Neural progenitor cell (in vitro differentiated cells): ENCODE data around the gene CDK5RAP2.

Experiments used
- CTCF ChIP-seq: fragments of 200-600 bp; sonication (generic); IDR thresholded peaks from 2 replicates; pipeline ENCODE4 v1.5.1; 2017; ENCODE audit warnings: antibody characterized with exemption, mild to moderate bottlenecking
- EZH2 ChIP-seq: fragments of 200-600 bp; sonication (generic); IDR thresholded peaks from 2 replicates; pipeline ENCODE4 v1.6.1; 2017; ENCODE audit warnings: antibody characterized with exemption, mild to moderate bottlenecking, moderate library complexity
- EZH2phosphoT487 ChIP-seq: fragments of 200-600 bp; sonication (generic); IDR thresholded peaks from 2 replicates; pipeline ENCODE4 v1.6.1; 2017; ENCODE audit warnings: antibody characterized with exemption

DNA sequence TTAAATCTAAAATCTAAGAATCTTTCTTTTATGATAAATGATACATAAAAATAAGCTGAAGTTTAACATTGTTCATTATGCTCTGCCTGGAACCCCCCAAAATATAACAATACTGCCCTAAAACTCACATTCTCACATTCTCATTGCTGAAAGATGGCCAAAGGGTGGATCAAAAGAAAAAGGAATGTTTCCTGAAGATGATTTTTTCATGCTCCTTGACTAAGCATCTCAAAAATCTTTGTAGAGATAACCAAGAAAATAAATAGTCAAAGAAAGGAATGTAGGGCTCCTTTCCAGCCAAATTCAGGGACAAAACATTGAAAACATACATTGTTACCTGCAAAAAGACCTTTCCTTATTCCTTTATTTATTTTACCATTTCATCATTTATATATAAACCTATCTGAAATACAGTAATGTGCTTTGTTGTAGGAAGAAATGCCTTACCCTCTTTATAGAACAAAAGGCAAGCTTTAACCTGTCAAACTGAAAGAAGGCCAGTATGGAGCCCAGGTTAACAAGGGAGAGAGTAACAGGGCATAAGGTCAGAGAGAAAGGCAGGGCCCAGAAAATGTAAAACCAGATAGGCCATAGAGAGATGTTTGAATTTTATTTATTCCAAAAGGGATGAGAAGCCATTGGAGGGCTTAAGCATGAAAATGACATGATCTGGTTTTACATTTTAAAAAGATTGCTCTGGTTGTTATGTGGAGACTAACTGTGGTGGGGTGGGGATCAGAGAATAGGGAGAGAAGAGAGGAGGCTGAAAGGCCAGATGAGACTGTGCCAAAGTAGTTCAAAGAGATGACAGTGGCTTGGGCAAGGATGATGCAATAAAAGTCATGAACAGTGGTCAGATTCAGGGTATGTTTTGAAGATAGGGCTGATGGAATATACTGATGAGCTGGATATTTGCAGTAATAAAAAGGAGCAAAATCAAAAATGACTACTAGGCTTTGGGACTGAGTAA lies 37.3 kb upstream of the CDK5RAP2 start:
- TF ChIP-seq EZH2: no peak
- no peak for TF ChIP-seq EZH2phosphoT487
- no peak for TF ChIP-seq CTCF
